ENCODE measurements around the gene TMED4.
A peak's percentile ranks its signal among the peaks of the same experiment; 100 is the strongest.

TMED4 gene

GRCh38 chr7:44573464-44574286 is 8.4 kb downstream of the TMED4 start, which contains the start of gene DDX56:
TSS of gene DDX56 (minus strand) at chr7:44573908. CDS start at chr7:44573895, 13 bp downstream.
- peak; percentile 94 to 96 for DNase-seq
- Histone ChIP-seq H3K9me3 (no peaks in the 10 kb centered on the region), H3K4me1 (peaks cover 0 to 26% (median 22%) of the 10 kb centered on the region in 4 donors), H3K27ac (peak within 1 kb of the TSS; percentile 94), H3K36me3 (peaks cover 37 to 65% (median 53%) of the 10 kb centered on the region in 3 donors), H3K4me3 (peak within 1 kb of the TSS; percentile 79 to 99), H3K27me3 (no peaks in the 10 kb centered on the region)
- no peak for TF ChIP-seq CTCF (IDR thresholded peaks at IDR 0.05)
- intact Hi-C loops (cut with DNase I; ENCODE audit: low total_unique reads), result no loop called here

GRCh38 chr7:44572771-44573170 is 9.3 kb downstream of the TMED4 start:
- Histone ChIP-seq H3K4me3 (peak overlapping the region; percentile 79 to 99), H3K4me1 (peaks cover 0 to 26% (median 22%) of the 10 kb centered on the region in 4 donors), H3K9me3 (no peaks in the 10 kb centered on the region), H3K27ac (peak overlapping the region in 1 of 2 donors; percentile 94), H3K36me3 (peaks cover 47 to 66% (median 56%) of the 10 kb centered on the region in 3 donors), H3K27me3 (no peaks in the 10 kb centered on the region)
- peak in 1 of 2 donors; percentile 38 for DNase-seq
- intact Hi-C loops (cut with DNase I; ENCODE audit: low total_unique reads), result no loop called here
- no peak for TF ChIP-seq CTCF (IDR thresholded peaks at IDR 0.05)

GRCh38 chr7:44569959-44570358 is 12.1 kb downstream of the TMED4 start:
- Histone ChIP-seq H3K9me3 (no peaks in the 10 kb centered on the region), H3K4me1 (peaks cover 0 to 24% (median 20%) of the 10 kb centered on the region in 4 donors), H3K27ac (no peak overlapping the region), H3K4me3 (no peak overlapping the region), H3K36me3 (peaks cover 59 to 79% (median 76%) of the 10 kb centered on the region in 3 donors), H3K27me3 (no peaks in the 10 kb centered on the region)
- peak in 1 of 2 donors; percentile 43 for DNase-seq
- intact Hi-C loops (cut with DNase I; ENCODE audit: low total_unique reads), result loop anchor here (5.0 to 10.0 kb wide), 3 partner anchors 75 to 548 kb away; partner anchors contain the start of gene NUDCD3
- TF ChIP-seq CTCF (IDR thresholded peaks at IDR 0.05), result no peak

- Histone ChIP-seq H3K36me3 (peaks cover 59 to 89% (median 86%) of the 10 kb centered on the region in 3 donors), H3K4me1 (peaks cover 0 to 16% (median 11%) of the 10 kb centered on the region in 4 donors), H3K27ac (no peak overlapping the region), H3K27me3 (no peaks in the 10 kb centered on the region), H3K4me3 (no peak overlapping the region), H3K9me3 (no peaks in the 10 kb centered on the region)
- peak in 1 of 2 donors; percentile 59 for DNase-seq
- intact Hi-C loops (cut with DNase I; ENCODE audit: low total_unique reads), result loop anchor here (5.0 to 10.0 kb wide), 3 partner anchors 74 to 547 kb away; partner anchors contain the start of gene NUDCD3
- TF ChIP-seq CTCF (IDR thresholded peaks at IDR 0.05), result no peak
Observed at GRCh38 chr7:44568771-44569560, 13.1 kb downstream of the TMED4 start.

- Histone ChIP-seq H3K27ac (no peak overlapping the region), H3K27me3 (no peaks in the 10 kb centered on the region), H3K4me3 (no peak overlapping the region), H3K4me1 (peaks cover 0 to 11% (median 6%) of the 10 kb centered on the region in 4 donors), H3K9me3 (no peaks in the 10 kb centered on the region), H3K36me3 (peaks cover 64 to 97% (median 90%) of the 10 kb centered on the region in 3 donors)
- peak in 1 of 2 donors; percentile 48 for DNase-seq
- TF ChIP-seq CTCF (IDR thresholded peaks at IDR 0.05), result no peak
- intact Hi-C loops (cut with DNase I; ENCODE audit: low total_unique reads), result loop anchor here (5.0 to 10.0 kb wide), 3 partner anchors 73 to 546 kb away; partner anchors contain the start of gene NUDCD3
Observed at GRCh38 chr7:44567884-44568283, 14.1 kb downstream of the TMED4 start.

Measured in tibial artery (tissue), 4 donors.